GM18520 (cell line): ENCODE results near the gene CAMTA1.
"Not testable (repeated sequence)": the region's sequence is repeated elsewhere in the genome, so short reads cannot be mapped to it uniquely, and the experiment has no call there.

Experiments
- ATAC-seq: cut with Tn5 transposase; IDR thresholded peaks from one replicate; pipeline ENCODE4 v1.9.1; 2021; ENCODE audit not compliant: unreplicated experiment

CAMTA1 gene

GRCh38 chr1:7760245-7760644 lies 975.0 kb downstream of the CAMTA1 start:
- ATAC-seq = no peak

GRCh38 chr1:7761103-7761502 lies 975.8 kb downstream of the CAMTA1 start:
- ATAC-seq = no peak

- ATAC-seq = no peak
These were observed 981.9 kb downstream of the CAMTA1 start for GRCh38 chr1:7767176-7767575.

- ATAC-seq = no peak
These were observed 983.3 kb downstream of the CAMTA1 start for GRCh38 chr1:7768583-7768982.

DNA sequence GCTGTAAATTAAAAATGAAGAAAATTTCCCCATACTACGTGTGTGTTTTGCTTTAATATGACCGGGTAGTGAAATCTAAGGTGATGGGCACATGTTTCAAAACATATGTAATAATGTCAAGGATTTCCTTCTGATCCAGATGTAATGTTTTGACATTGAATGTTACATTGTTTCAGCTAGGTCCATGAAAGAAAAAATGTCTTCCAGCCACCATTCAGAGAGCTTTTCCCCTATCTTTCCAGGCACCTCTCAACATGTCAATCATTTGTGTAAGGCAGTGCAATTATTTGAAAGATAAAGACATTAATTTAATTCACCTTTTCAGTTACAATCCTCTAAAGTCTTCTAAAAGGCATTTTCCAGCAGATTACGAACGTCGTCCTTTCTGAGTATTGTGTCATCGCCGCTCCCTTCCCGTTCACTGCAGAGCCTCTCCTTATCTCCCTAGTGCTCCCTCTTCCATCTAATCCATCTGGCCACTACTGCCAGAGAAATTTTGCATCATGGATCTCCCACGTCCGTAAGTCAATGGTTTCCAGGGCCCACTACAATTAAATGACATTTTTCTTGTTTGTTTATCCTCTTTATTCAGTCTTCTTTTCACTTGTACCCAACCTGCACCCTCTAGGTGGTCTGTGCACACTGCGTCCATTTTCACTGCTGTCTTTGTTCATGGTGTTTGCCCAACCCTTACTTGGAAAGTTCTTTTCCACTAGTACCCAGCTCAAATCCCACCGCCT lies 984.6 kb downstream of the CAMTA1 start:
- no peak for ATAC-seq

DNA sequence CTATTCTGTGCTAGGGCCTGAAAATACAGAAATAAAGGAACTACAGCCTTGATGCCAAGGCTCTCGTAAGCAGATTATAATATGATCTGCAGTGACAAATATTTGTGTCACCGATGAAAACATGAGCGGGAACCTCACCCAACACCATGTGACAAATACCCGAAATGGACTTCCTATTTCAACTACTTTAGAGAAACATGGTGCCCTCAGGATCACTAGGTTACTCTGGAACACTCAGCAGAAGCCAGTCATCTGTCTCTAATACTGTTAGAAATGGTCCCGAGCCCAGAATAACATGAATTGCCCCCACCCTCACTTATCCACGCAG lies 985.4 kb downstream of the CAMTA1 start:
- ATAC-seq = no peak

DNA sequence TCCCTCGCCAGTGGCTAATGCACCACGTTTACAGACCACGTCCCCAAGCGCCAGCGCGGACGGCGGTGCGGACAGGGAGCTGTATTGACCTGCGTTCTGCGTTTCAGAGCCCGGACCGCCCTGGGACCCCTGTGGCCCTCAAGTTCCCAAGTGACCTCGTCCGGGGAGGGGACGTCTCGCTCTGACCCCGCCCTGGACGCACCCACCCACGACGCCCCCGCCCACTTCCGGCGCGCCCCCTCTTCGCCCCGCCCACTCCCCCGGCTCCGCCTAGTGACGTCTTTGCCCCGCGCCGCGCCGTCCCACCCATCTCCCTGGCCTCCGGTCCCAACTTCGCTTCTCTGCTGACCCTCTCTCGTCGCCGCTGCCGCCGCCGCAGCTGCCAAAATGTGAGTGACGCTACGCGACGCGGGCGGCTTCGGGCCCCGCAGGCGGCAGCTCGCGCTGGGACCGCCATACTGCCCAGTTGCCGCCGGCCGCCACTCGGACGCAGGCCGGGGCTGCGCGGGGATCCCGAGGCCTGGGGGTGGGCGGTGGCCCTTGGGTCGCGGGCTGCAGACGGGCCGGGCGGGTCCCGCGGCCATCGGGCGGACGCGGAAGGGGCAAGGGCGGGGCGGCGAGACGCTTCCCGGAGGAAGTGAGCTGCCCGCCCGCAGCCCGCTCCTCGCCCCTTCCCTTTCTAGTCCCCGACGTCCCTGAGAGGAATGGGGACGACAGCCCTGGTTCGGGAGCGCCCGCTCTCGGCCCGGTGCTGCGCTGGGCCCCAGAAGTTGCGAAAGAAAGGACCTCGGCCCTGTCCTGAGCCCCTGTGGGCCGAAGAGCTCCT lies 986.0 kb downstream of the CAMTA1 start, which contains the start of gene VAMP3:
Gene VAMP3, plus strand, starts transcription at position 300 of the 826 bp plus-strand sequence. Its CDS starts 88 bp downstream, at position 388.
- ATAC-seq = peak; percentile 45

DNA sequence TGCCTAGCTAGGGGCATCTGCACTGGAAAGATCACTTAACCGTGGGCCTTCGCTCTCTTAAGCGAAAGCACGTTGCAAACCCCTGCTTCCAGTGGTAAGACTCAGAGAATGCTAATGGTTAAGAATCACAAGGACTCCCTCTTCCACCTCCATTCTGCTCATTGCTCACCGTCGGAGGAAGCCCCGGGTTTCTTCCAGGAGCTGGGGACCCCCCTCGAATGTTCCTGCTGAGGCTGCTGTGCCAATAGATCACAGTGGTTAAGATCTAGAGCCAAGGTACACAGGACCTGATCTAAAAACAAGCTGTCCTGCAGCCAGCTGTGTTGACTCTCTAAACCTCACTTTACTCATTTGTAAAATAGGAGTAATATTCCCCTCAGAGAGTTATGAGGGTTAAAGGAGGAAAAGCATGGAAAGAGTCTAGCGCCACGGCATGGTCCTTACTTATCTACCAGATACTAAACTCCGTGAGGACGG lies 986.6 kb downstream of the CAMTA1 start:
- no peak for ATAC-seq

DNA sequence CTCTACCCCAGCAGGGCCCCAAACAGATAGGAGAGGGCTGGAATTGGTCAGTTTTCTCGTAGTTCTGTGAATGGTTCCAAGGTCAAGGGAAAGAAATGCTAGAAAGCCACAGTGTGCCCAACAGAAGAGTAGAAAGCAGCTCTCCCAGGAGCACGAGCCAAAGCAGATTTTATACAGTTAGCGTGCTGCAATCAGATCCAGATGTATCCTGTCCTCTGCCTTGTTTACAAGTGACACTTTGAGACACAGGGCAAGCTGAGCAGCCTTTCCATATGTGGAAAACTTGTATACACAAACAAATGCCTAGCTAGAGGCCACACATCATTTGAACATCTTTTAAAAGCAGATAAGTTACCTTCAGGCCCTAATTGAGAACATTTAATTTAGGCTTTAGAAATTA lies 992.3 kb downstream of the CAMTA1 start:
- no peak for ATAC-seq

DNA sequence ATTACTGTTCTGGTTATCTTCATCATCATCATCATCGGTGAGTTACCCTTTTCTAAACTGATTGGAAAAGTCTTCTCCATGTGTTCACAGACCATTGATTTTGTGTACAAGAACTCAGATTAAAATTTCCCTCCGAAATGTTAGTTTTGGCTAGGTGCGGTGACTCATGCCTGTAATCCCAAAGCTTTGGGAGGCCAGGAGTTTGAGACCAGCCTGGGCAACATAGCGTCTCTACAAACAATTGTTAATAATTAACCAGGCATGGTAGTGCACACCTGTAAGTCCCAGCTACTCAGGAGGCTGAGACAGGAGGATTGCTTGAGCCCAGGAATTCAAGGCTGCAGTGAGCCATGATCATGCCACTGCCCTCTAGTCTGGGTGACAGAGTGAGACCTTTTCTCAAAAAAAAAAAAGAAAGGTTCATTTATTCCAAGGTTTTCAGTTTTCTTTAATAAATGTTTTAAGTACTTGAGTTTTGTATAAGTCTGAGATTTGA lies 992.9 kb downstream of the CAMTA1 start:
- no peak for ATAC-seq

DNA sequence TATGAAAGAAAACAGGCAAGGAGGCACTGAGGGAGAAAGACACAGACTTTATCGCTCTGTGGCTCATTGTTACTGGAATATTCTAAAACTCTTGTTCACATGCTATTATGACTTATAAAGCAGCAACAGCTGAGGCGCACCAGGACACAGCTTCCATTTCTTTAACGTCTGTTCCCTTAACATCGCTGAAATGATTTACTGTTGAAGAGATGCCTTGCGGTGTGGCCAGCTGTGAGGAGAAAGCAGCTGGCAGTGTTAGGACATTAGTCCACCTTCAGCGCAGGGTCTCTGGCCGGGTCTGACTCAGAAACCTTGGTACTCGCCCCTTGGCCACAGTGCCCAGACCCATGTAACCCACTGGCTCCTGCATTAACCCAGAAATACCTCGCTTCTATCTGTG lies 995.7 kb downstream of the CAMTA1 start:
- ATAC-seq = no peak

DNA sequence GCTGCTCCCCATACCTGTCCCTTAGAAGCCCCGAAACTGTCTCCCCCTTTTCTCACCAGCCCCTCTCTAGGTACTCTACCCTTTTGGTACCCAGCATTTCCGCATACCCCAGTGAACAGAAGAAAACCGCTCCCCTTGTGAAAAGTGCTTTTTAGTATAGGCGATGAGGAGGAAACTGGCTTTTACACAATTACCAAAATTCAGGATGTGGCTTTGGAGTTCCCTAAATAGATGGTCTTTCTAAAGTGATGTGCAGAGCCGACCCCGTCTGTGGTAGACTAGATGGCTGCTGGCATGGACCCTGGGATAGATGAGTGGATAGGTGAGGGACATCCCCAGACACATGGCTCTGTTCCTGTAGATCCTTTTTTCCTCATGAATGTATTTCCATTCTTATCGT lies 996.2 kb downstream of the CAMTA1 start:
- ATAC-seq = no peak

DNA sequence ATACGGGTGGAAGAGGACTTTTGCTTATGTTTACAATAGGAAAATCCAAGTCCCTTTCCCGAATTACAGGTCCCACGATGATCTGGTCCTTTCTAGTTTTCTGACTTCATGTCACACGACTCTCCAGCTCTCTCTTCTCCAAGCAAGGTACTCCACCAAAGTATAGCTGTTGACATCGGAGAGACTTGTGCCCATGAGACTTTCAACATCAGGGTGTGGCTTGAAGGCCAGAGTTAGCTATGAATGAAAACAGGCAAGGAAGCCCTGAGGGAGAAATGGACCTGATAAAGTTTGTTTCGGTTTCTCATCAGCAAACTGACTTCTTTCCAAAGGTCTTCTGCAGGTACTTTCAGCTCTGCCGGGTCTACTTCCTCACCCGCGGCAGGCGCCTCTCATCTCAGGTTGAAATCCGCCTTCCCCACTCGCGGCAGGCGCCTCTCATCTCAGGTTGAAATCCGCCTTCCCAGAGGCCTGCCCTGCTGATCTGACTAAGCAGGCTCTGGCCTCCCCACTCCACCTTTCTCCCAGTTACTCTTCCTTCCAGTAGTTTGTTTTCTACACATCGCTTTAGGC lies 996.8 kb downstream of the CAMTA1 start:
- no peak for ATAC-seq

GRCh38 chr1:7783178-7783711 lies 998.0 kb downstream of the CAMTA1 start:
- no peak for ATAC-seq

- ATAC-seq = peak; percentile 77
These were observed 998.7 kb downstream of the CAMTA1 start, which contains the start of gene PER3 for GRCh38 chr1:7783826-7784491. Gene PER3, plus strand, starts transcription at chr1:7784291. Its CDS starts 587 bp downstream, at chr1:7784878.

GRCh38 chr1:7784492-7785071 lies 999.3 kb downstream of the CAMTA1 start:
- no peak for ATAC-seq

DNA sequence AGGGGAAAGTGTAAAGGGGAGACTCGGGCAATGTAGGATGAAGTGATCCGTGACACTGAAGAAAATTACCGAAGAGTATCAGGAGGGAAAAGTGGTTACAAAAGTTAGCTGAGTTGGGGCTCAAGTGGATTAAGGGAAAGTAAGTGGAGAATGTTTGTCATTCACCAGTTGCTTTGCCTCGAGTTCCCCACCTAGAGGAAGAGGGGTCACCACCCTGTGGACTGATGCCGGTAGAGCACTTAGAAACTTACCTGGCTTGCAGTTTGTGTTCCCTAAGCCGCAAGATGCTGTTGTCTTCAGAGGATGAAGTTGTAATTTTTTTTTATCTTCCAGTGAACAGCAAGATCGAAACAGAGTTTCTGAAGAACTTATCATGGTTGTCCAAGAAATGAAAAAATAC lies 999.9 kb downstream of the CAMTA1 start:
- no peak for ATAC-seq

DNA sequence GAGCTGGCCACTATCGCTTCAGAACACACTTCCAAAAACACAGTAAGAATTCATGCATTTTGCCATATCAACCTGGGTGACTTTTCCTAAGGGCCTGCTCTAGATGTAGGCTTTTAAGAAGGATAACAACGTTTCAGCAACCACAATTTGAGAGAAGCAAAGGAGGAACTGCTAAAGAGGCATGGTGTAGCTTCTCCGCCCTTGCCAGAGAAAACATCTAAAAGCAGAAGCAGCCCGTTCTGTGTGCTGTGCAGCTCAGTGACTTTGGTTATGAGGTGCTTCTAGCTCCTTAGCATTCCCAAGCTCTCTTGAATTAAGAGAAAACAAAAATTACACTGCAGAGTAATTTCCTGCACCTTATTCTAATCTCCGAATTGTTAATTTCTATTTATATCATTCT lies 1001.5 kb downstream of the CAMTA1 start:
- no peak for ATAC-seq

DNA sequence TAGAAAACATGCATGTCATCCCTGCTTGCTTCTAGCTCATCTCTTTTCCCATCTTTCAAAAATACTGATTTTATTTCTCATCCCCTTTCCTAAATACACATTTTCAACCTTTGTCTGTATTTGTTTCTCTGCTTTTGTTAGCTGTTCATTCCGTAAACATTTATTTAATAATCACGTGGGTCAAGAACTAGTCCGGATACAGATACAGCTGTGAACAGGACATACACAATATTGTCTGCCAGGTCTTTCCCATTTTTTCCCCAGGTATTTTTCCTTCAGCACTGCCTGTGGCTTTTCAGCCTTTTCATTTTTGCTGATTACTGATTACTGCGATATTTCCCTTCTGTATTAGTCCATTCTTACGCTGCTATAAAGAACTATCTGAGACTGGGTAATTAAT lies 1004.6 kb downstream of the CAMTA1 start:
- no peak for ATAC-seq

GRCh38 chr1:7791027-7791426 lies 1005.8 kb downstream of the CAMTA1 start:
- ATAC-seq = not testable (repeated sequence)
